ENCODE results near the gene NR5A2. TPM values are rescaled to one million over a fixed set of nuclear protein-coding genes. Genes with fewer than 3 reads are reported as not detected.

The NR5A2 gene
- total RNA-seq, 1 donor from 2014 or later = not detected

DNA sequence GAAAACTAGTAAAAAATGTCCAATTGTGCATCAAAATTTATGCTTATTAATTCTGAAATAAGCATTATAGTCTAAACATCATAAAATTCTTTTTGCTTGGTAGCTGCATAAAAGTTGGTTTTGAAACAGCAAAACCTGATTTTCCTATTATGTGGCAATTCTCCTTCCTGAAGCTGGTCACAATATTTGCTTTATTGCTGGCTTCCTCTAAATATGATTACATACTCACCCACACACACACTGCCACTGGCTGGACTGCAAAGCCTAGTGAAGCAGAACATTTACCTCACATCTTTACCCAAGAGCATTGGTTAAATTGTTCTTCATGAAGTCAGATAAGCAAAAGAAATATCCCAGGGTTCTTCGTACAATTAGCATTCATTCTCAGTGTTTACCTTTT lies 103.0 kb downstream of the NR5A2 start:
- DNase-seq (ENCODE audit: low read depth) = no peak
- H3K4me3 ChIP-seq (ENCODE audit: low read depth, low read length) = no peak overlapping the region
- TF ChIP-seq, protein P1, sequence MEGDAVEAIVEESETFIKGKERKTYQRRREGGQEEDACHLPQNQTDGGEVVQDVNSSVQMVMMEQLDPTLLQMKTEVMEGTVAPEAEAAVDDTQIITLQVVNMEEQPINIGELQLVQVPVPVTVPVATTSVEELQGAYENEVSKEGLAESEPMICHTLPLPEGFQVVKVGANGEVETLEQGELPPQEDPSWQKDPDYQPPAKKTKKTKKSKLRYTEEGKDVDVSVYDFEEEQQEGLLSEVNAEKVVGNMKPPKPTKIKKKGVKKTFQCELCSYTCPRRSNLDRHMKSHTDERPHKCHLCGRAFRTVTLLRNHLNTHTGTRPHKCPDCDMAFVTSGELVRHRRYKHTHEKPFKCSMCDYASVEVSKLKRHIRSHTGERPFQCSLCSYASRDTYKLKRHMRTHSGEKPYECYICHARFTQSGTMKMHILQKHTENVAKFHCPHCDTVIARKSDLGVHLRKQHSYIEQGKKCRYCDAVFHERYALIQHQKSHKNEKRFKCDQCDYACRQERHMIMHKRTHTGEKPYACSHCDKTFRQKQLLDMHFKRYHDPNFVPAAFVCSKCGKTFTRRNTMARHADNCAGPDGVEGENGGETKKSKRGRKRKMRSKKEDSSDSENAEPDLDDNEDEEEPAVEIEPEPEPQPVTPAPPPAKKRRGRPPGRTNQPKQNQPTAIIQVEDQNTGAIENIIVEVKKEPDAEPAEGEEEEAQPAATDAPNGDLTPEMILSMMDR (conservative IDR thresholded peaks at IDR 0.05; ENCODE audit: low read depth, low read length) = no peak

DNA sequence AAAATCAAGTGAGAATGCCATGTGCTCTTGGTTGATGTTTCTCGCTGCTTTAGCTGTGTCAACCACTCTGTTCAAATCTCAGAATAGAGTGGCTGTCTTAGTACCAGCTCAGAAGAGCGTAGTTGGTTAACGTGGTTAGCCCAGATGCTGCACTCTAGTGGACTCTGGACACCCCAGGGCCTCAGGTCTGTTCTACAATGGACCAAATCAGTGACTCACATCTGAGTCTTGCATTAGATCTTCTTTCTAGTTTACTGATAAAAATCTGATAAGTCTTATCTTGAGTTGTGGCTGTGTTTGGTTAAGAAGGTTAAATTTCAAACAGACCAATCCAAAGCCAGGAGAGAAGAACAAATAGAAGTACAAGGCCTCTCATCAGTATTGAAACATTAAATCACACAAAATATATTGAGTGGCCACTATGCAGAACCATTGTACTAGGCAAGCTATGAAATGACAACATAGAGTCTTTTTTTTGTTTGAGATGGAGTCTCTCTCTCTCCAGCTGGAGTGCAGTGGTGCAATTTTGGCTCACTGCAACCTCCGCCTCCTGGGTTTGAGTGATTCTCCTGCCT lies 104.1 kb downstream of the NR5A2 start:
- no peak overlapping the region for H3K4me3 ChIP-seq (ENCODE audit: low read depth, low read length)
- no peak for DNase-seq (ENCODE audit: low read depth)
- TF ChIP-seq, protein P1 (conservative IDR thresholded peaks at IDR 0.05; ENCODE audit: low read depth, low read length) = no peak

DNA sequence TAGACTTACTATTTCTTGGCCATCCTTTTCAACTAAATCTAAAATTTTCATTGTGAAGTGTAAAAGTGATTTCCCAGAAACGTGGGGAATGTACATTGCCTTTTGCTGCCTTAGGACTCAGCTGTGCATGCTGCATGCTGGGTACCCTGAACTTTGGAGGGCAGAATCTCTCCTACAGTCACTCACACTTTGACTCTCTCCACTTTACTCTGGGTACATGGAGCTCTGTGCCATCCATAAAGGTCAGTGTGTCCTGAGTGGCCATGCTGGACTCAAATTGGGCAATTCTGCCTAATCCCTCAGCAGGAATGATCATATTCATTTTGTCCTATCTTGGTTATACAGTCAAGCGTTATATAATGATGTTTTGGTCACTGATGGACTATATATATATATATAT lies 105.6 kb downstream of the NR5A2 start:
- TF ChIP-seq, protein P1 (conservative IDR thresholded peaks at IDR 0.05; ENCODE audit: low read depth, low read length) = no peak
- H3K4me3 ChIP-seq (ENCODE audit: low read depth, low read length) = no peak overlapping the region
- DNase-seq (ENCODE audit: low read depth) = no peak

DNA sequence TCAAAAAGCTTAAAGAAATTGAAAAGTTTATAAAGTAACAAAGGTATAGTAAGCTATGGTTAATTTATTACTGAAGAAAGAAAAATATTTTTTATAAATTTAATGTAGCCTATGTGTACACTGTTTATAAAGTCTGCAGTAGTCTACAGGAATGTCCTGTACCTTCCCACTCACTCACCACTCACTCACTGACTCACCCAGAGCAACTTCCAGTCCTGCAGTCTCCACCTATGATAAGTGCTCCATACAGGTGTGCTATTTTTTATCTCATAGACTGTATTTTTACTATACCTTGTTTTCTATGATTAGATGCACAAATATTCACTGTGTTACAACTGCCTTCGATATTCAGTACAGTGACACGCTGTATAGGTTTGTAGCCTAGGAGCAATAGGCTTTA lies 106.6 kb downstream of the NR5A2 start:
- no peak for DNase-seq (ENCODE audit: low read depth)
- no peak overlapping the region for H3K4me3 ChIP-seq (ENCODE audit: low read depth, low read length)
- TF ChIP-seq, protein P1 (conservative IDR thresholded peaks at IDR 0.05; ENCODE audit: low read depth, low read length) = no peak

DNA sequence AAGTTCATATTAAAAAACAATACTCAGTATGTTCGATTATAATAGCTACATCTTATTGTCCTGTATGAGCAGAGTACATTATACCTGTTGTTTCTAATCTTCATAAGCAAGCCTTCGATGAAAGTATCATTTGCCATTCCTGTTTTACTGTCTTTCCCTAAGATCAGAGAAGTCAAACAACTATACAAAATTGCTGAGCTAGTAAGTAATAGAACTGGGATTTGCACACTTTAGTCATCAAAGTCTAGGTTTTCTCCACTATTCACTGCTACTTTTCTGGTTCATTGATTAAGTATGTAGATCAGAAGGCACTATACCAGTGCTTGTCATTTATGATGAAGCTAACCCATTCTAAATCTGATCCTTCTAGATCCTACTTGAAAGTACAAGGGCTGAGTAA lies 108.9 kb downstream of the NR5A2 start:
- TF ChIP-seq, protein P1 (conservative IDR thresholded peaks at IDR 0.05; ENCODE audit: low read depth, low read length) = no peak
- DNase-seq (ENCODE audit: low read depth) = no peak
- H3K4me3 ChIP-seq (ENCODE audit: low read depth, low read length) = no peak overlapping the region

DNA sequence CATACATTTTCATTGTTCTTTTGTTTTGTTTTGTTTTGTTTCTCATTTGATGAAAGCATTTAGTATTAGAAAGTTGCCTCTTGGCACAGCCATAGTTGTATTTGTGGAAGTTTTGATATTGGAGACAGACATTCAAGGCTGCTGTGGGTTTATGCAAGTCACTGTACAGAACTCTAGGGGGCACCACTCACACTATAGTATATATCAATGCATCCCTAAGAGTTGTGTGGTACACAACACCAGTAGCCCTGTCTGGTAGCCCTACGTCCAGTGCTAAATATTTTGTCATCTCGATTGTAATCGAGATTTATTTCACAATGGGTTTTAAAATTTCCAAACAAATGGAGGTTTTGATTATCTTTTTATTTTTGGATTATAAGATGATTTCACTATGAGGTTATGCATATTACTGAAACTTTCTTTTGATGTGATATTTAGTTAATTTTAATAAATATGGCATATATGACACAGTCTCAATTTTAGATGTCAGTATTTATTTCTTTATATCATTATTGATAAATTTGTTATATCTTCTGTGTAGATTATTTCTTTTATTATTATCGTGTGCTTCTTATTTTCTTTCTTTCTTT lies 112.2 kb downstream of the NR5A2 start:
- TF ChIP-seq, protein P1 (conservative IDR thresholded peaks at IDR 0.05; ENCODE audit: low read depth, low read length) = peak; percentile 83
- H3K4me3 ChIP-seq (ENCODE audit: low read depth, low read length) = no peak overlapping the region
- no peak for DNase-seq (ENCODE audit: low read depth)

DNA sequence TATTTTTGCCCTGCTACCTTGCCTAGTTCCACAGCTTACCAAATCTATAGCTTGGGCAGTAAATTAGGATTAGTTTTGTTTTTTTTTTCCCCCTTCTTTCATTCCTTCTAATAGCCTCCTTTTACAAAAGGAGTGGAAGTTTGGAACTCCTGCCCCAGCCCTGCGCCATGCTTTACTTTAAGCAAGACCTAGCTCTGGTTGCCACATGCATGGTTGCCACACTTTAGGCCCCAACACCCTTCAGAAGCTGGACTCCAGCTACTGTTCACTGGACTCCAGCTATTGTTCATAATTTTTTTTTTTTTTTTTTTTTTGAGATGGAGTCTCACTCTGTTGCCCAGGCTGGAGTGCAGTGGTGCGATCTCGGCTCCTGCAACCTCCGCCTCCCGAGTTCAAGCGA lies 115.8 kb downstream of the NR5A2 start:
- TF ChIP-seq, protein P1 (conservative IDR thresholded peaks at IDR 0.05; ENCODE audit: low read depth, low read length) = no peak
- DNase-seq (ENCODE audit: low read depth) = no peak
- no peak overlapping the region for H3K4me3 ChIP-seq (ENCODE audit: low read depth, low read length)
